HG03196 (cell line): Measurements from ENCODE around the gene TSNAXIP1.
A peak's percentile ranks its signal among the peaks of the same experiment; 100 is the strongest.

Source experiments
- ATAC-seq: cut with Tn5 transposase; IDR thresholded peaks from one replicate; pipeline ENCODE4 v1.9.1; 2021; ENCODE audit not compliant: unreplicated experiment

The TSNAXIP1 gene

GRCh38 chr16:67782567-67783352, 23.9 kb upstream of the TSNAXIP1 start:
- ATAC-seq = no peak

GRCh38 chr16:67783353-67783725, 23.4 kb upstream of the TSNAXIP1 start:
- ATAC-seq = no peak

DNA sequence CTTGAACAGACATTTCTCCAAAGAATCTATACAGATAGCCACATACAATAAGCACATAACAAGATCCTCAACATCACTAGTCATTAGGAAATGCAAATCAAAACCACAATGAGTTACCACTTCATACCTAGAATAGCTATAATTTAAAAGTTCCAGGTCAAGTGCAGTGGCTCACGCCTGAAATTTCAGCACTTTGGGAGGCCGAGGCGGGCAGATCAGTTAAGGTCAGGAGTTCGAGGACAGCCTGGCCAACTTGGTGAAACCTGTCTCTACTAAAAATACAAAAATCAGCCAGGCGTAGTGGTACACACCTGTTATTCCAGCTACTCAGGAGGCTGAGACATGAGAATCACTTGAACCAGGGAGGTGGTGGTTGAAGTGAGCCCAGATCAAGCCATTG, 20.2 kb upstream of the TSNAXIP1 start:
- no peak for ATAC-seq

GRCh38 chr16:67790071-67790470, 16.6 kb upstream of the TSNAXIP1 start:
- no peak for ATAC-seq

DNA sequence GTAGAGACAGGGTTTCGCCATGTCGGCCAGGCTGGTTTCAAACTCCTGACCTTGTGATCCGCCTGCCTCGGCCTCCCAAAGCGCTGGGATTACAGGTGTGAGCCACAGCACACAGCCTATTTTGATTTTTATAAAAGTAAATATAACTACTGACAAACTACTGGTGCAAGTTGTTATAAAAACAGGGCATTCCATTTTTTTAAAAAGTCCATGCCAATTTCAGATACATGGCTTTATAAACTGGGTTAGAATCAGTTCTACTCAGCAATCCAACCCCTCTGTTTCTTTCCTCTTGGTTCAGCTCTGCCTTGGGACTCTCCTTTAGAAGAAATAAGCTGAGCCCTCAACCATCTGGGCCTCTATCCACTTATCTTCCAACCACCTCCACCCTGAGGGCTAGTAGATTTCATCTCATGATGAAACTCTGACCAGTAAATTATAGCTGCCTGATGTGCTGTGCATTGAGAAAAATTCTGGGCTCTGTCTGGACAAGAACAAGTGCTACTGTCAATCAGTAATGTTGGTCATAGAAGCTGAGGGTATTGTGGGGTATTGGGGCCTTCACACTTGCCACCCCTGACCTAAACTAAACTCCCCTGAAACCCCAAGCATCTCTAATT, 10.5 kb upstream of the TSNAXIP1 start:
- ATAC-seq = no peak

- no peak for ATAC-seq
Measured at GRCh38 chr16:67800338-67800926, 6.3 kb upstream of the TSNAXIP1 start.

- ATAC-seq = no peak
Measured at GRCh38 chr16:67801241-67801640, 5.4 kb upstream of the TSNAXIP1 start.

DNA sequence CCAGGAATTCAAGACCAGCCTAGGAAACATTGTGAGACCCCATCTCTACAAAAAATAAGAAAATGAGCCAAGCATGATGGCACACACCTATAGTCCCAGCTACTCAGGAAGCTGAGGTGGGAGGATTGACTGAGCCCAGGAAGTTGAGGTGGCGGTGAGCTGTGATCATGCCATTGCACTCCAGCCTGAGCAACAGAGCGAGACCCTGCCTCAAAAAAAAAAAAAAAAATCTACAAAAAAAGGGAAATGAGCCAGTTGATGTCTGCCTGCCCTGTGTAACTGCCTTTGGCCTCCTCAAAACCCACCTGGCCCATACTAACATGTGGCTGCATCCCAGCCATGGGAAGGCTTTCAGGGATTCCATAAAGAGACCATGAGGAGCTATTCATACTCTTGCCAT, 4.8 kb upstream of the TSNAXIP1 start:
- ATAC-seq = no peak

DNA sequence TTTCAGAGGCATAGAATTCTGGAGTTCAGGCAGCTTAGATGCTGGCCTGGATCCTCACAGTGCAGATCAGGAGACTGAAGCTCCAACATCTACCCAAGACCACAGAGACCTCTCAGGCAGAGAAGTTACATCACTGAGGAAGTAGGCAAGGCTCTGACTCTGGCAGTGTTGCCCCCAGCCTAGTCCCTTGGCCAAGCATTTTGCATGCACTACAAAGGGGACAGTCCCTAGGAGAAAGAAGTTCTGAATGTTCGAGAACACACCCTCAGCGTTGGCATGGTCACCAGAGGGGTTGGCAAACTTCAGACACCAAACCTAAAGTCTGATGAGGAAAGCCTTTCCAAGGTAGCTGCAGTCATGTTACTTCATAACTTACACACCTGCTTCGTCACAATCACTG, 2.8 kb upstream of the TSNAXIP1 start:
- ATAC-seq = no peak

DNA sequence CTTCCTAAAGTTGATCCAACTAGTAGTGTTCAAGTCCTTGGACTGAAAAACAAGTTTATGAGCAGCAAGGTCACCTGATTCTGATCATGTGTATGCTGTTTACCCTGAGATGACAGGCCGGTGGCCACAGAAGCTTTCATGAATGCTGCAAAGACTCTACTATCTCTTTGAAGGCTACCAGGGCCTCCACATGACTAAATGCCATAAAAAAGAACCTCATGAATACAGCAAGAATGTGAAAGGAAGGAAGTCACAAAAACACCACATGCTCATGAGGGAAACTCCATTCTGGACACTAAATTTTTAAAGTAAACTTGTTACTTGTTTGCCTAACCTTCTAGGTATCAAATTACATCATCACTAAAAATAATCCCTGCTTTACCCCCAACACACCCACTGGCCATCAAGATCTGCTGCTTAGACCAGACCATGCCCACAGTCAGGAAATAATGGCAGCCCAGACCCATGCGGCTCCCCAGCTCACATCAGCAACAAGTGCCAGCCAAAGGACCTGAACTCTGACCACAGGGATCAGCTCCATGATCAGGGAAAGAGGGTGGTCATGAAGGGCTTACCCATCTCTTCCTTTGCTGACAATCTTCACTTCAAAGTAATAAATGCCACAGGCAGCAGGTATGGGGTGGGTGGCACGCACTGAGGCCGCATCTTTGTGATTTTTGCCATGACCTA, 1.7 kb upstream of the TSNAXIP1 start:
- ATAC-seq = no peak

- peak; percentile 1 for ATAC-seq
Measured at GRCh38 chr16:67805718-67806427, 816 bp upstream of the TSNAXIP1 start.

DNA sequence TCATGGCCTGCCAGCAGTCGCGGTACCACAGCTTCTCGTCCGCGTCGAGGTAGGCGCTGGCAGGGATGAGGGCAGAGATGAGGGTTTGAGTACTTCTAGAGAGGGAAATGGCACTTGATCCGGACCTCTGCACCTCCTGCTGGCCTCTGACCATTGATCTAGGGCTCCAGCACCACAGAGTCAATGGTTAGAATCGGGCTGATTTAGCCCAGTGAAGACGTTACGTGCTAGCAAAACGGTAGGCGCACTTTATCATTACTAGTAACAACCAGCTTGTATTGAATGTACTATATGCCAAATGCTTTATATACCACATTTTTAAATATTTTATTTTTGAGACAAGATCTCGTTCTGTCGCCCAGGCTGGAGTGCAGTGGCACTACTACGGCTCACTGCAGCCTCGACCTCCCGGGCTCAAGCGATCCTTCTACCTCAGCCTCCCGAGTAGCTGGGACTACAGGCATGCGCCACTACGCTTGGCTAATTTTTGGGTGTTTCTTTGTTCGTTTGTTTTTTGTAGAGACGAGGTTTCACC, 526 bp downstream of the TSNAXIP1 start:
- no peak for ATAC-seq

GRCh38 chr16:67811899-67812298, 5.2 kb downstream of the TSNAXIP1 start:
- ATAC-seq = no peak

GRCh38 chr16:67814567-67814966, 7.9 kb downstream of the TSNAXIP1 start:
- ATAC-seq = no peak

DNA sequence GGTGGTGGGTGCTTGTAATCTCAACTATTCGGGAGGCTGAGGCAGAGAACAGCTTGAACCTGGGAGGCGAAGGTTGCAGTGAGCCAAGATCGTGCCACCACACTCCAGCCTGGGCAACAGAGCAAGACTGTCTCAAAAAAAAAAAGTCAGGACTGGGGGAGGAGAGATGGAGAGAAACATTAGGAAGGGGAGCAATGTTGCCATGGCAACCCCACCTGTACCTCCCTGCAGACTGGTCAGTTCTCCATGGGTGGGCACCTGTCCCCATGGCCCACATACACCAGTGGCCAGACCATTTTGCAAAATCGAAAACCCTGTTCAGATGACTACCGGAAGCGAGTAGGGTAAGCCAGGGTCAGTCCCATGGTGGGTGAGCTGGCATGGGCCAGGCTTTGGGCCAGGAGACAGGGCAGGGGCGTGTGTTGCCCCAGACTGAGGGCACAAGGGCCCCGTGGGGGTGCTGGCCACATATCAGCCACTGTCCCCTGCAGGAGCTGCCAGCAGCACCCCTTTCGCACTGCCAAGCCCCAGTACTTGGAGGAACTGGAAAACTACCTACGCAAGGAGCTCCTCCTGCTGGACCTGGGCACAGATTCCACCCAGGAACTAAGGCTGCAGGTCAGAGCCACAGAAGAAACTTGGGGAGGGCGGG, 14.0 kb downstream of the TSNAXIP1 start:
- no peak for ATAC-seq

DNA sequence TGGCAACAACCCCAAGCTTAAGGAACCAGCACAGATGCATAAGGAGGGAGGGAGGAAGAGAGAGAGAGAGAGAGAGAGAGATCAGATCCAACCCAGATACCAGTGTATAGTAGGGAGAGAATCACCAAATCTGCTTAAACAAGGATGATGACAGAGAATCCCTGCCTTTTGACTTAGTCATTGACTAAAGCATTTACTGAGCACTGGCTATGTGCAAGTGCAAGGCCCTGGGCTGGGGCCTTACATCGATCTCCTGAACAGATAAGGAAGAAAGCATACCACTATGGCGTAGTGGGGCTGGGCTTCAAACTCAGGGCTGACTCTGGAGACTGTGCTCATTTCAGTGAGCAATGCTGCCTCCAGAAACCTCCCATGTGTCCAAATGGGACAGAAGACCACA, 15.8 kb downstream of the TSNAXIP1 start:
- no peak for ATAC-seq

GRCh38 chr16:67825119-67825518, 18.4 kb downstream of the TSNAXIP1 start:
- no peak for ATAC-seq

DNA sequence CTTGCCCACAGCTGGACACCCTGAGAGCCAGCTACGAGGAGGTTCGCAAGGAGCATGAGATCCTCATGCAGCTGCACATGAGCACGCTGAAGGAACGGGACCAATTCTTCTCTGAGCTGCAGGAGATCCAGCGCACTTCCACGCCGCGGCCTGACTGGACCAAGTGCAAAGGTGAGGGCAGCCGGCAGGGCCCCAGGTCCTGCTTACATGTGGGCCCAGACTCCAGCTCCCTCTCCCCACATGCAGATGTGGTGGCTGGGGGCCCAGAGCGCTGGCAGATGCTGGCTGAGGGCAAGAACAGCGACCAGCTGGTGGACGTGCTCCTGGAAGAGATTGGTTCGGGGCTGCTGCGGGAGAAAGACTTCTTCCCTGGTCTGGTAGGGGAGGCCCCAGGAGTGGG, 19.2 kb downstream of the TSNAXIP1 start:
- no peak for ATAC-seq

- no peak for ATAC-seq
Measured at GRCh38 chr16:67828651-67829050, 22.0 kb downstream of the TSNAXIP1 start.

DNA sequence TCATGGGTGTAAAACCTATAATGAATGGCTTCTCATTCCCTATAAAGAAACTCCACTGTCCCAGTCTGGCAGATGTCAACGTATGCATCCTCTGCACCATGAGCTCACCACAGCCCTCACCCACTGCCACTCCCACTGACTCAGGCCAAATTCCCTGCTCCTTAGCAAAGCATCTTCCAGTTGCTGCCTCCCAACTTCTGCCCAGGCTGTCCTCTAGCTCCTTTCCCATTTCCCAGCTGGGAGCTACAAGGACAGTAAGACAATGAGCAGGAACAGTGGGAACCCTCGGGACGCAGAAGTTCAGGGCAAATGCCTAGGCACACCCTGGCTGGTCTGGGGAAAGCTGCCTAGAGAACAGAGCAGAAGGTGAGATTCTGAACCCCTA, 26.3 kb downstream of the TSNAXIP1 start:
- no peak for ATAC-seq
